WI38 (cell line): ENCODE measurements around the gene GRID2.

Source experiments
- H3K4me3 ChIP-seq: 2 replicates; pipeline ENCODE4 v1.5.1; 2011; ENCODE audit warnings: low read depth, mild to moderate bottlenecking, control low read depth, low read length
- TF ChIP-seq, protein P1 (sequence below): IDR thresholded peaks from 2 replicates; pipeline ENCODE4 v1.5.1; 2012; ENCODE audit warnings: low read depth, mild to moderate bottlenecking, control low read depth, low read length

The GRID2 gene

DNA sequence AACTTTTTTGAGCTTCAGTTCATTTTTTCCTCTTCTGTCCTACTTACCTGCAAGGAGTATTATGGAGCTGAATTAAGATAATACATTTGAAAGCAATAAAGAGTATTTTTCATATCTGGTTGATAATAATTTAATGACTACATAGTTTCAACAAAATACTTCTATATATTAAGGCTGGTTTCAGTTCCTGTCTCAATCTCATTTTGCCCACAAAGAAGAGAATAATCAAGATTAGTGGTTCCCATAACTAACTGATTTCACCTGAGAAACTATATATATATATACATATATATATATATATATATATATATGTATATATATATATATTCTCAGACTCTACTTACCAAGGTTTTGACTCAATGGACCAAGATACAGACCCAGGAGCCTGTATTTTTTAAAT is 1437.1 kb downstream of the GRID2 start:
- no peak overlapping the region for H3K4me3 ChIP-seq
- TF ChIP-seq, protein P1, sequence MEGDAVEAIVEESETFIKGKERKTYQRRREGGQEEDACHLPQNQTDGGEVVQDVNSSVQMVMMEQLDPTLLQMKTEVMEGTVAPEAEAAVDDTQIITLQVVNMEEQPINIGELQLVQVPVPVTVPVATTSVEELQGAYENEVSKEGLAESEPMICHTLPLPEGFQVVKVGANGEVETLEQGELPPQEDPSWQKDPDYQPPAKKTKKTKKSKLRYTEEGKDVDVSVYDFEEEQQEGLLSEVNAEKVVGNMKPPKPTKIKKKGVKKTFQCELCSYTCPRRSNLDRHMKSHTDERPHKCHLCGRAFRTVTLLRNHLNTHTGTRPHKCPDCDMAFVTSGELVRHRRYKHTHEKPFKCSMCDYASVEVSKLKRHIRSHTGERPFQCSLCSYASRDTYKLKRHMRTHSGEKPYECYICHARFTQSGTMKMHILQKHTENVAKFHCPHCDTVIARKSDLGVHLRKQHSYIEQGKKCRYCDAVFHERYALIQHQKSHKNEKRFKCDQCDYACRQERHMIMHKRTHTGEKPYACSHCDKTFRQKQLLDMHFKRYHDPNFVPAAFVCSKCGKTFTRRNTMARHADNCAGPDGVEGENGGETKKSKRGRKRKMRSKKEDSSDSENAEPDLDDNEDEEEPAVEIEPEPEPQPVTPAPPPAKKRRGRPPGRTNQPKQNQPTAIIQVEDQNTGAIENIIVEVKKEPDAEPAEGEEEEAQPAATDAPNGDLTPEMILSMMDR, result no peak

GRCh38 chr4:93743022-93743421 is 1439.3 kb downstream of the GRID2 start:
- H3K4me3 ChIP-seq, result no peak overlapping the region
- TF ChIP-seq, protein P1, result no peak

- TF ChIP-seq, protein P1, result no peak
These were observed 1439.9 kb downstream of the GRID2 start for GRCh38 chr4:93743635-93744034.

DNA sequence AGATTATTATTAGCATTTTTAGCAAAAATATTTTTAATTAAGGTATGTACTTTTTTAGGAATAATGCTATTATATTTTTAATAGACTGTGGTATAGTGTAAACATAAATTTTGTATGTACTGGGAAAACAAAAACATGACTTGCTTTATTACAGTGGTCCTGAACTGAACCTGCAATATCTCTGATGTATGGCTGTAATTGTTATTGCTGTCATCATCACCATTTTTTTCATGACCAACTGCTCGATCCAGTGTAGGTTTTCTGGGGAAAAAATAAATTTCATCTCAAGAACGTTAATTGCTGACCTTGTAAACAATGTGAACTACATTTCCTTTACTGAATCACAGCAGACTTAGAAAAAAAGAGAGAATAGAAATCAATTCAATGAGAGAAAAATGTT is 1441.2 kb downstream of the GRID2 start:
- TF ChIP-seq, protein P1, result no peak
- no peak overlapping the region for H3K4me3 ChIP-seq

More at GRCh38 chr4:93743635-93744034, 1439.9 kb downstream of the GRID2 start:
- H3K4me3 ChIP-seq, result no peak overlapping the region

DNA sequence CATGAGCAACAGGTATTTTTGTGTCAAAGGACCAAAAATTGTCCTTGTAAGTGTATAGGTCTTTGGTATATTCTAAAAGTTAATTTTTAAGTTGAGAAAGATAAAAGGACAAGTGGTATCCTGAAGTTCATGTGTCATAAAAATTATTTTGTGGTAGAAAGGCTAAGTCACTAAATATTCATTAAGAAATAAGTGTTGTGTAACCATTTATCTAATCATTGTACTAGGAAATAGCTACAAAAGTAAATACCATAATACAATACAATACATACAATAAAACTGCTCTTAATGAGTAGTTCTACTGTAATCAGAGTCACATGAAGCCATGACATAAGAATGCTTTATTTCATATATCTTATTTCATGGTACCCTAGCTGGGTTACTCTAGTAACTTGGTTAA is 1442.3 kb downstream of the GRID2 start:
- no peak overlapping the region for H3K4me3 ChIP-seq
- TF ChIP-seq, protein P1, result no peak

DNA sequence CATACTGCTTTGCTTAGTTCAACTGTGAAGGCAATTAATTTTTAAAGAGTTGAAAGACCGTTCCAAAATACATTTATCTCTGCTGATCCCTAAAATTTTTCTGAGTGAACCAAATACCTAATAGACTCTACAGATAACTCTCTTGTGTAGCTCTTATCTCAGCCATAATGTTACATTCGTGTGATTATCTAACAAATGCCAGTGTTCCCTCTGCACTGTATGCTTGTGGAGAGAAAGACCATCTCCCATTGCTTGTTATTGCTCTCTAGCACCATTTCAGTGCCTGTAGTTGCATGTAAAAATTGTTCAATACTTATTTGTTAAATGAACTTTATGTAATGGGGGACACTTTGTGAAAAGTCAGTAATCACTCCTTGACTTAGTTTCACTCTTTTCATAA is 1443.5 kb downstream of the GRID2 start:
- TF ChIP-seq, protein P1, result no peak
- H3K4me3 ChIP-seq, result no peak overlapping the region

DNA sequence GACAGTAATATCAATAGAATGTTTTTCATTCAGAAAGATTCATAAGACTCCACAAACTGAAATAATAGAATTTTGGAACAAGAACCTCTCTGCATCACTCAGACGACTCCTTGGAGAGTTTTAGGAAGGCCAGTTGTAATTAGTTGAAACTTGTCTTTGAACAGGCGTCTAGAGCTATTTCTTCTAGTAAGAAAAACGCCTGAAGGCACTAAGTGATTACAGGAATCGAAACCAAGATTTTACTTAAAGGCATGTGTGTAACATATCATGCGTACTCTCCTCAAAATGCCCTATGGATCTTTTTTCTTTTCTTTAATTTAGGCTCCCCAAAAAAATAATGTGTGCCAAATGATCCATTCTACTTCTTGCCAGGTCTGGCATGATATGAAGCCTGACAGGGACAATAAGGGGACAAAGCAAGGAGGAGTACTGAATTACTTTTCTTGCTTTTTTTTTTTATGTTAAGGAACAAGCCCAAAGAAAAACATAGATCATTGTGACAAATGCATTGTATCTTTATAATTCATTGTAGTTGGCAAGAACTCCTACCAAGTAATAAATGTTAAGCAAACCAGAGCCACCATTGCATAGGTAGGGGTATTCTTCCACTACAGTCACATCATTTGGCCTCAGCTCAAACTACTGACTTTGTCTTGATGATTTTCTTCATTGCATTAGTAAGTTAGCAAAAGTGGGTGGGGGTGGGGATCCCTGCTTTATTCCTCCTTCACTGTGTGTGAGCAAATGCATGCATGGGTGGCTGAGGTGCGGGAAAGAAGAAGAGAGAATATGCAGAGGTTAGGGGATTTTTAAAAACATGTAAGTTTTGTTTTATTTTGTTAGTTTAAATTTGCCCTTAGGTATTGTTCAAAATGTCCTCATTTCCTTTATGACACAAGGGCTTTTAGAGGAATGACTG is 1444.9 kb downstream of the GRID2 start:
- TF ChIP-seq, protein P1, result no peak
- H3K4me3 ChIP-seq, result no peak overlapping the region
